Fibroblast of skin of abdomen (primary cell): ENCODE data around the gene SLC16A11. TPM values are rescaled to one million over a fixed set of nuclear protein-coding genes. Genes with fewer than 3 reads are reported as not detected.
"Not testable (repeated sequence)": the region's sequence is repeated elsewhere in the genome, so short reads cannot be mapped to it uniquely, and the experiment has no call there.

Experiments
- DNase-seq: peaks from one replicate; pipeline ENCODE4 v3.0.0-alpha.2; 2013
- polyA plus RNA-seq, 2 experiments: library from polyadenylated mRNA; unstranded; fragments of 120-200 nt; gene quantifications; one replicate each; pipeline ENCODE4 v1.2.1, GENCODE V29; 2013; ENCODE audit not compliant: insufficient read length in 2 of 2

SLC16A11 gene, protein sequence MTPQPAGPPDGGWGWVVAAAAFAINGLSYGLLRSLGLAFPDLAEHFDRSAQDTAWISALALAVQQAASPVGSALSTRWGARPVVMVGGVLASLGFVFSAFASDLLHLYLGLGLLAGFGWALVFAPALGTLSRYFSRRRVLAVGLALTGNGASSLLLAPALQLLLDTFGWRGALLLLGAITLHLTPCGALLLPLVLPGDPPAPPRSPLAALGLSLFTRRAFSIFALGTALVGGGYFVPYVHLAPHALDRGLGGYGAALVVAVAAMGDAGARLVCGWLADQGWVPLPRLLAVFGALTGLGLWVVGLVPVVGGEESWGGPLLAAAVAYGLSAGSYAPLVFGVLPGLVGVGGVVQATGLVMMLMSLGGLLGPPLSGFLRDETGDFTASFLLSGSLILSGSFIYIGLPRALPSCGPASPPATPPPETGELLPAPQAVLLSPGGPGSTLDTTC
- polyA plus RNA-seq (2013, experiment 1 of 2; ENCODE audit: insufficient read length): 0.09 TPM
- 0.21 TPM for polyA plus RNA-seq (2013, experiment 2 of 2; ENCODE audit: insufficient read length)

GRCh38 chr17:7043497-7044198 is at the start of gene SLC16A11:
TSS of gene SLC16A11 (minus strand) at chr17:7044092. CDS start at chr17:7043513, 579 bp downstream.
- no peak for DNase-seq

GRCh38 chr17:7091311-7092005 is 47.6 kb upstream of the SLC16A11 start:
- DNase-seq: not testable (repeated sequence)

DNA sequence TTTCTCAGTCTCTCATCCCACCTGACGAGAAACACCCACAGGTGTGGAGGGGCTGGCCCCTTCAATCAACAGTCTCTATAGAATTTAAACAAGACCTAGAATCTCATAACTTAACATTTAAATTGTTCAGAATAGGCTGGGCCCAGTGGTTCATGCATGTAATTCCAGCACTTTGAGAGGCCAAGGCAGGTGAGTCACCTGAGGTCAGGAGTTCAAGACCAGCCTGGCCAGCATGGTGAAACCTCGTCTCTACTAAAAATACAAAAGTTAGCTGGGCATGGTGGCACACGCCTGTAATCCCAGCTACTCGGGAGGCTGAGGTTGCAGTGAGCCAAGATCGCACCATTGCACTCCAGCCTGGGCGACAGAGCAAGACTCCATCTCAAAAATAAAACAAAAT is 45.7 kb upstream of the SLC16A11 start:
- not testable (repeated sequence) for DNase-seq

GRCh38 chr17:7088442-7088841 is 44.5 kb upstream of the SLC16A11 start:
- not testable (repeated sequence) for DNase-seq

GRCh38 chr17:7084088-7084487 is 40.2 kb upstream of the SLC16A11 start:
- DNase-seq: no peak

- DNase-seq: peak; percentile 5
These were observed 39.7 kb upstream of the SLC16A11 start for GRCh38 chr17:7083592-7083991.

GRCh38 chr17:7081341-7082062 is 37.6 kb upstream of the SLC16A11 start:
- DNase-seq: no peak

- no peak for DNase-seq
These were observed 36.7 kb upstream of the SLC16A11 start for GRCh38 chr17:7080456-7081041.

DNA sequence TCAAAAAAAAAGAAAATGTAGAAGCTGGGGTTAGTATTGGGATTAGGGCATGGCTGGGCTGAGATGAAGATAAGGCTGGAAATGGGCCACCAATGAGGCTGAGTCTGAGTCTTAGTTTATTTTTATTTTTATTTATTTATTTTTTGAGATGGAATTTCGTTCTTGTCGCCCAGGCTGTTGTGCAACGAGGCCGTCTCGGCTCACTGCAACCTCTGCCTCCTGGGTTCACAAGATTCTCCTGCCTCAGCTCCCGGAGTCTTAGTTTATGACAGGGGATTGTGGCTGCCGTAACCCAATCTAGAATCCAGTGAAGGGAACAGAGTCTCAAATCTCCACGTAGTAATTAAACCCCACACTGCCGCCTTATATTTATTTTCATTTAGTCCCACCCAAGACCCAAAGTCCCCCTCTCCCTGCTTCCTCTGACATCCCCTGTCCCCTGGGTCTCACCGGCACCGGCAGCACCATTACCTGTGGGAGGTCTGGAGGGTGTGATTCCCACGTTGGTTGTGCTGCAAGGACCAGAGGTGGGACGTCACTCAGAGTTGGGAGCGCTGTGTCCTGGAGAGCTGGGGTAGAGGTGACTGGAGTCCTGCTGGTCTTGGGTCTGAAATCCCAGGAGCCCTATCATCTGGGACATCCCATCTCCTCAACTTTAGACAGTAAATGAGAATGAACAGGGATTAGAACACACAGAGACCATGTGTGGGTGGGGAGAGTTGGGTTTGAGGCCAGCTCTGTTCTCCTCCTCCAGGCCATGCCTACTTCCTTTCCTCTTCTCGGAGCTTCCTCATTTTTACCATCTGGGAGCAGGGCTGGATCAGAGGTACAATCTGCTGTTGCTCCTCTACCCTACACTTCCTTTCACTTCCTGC is 35.9 kb upstream of the SLC16A11 start, which contains the start of gene CLEC10A:
TSS of gene CLEC10A (minus strand) at position 671 of the 875 bp plus-strand sequence. CDS start 1,439 bp downstream, outside the sequence.
- DNase-seq: no peak

DNA sequence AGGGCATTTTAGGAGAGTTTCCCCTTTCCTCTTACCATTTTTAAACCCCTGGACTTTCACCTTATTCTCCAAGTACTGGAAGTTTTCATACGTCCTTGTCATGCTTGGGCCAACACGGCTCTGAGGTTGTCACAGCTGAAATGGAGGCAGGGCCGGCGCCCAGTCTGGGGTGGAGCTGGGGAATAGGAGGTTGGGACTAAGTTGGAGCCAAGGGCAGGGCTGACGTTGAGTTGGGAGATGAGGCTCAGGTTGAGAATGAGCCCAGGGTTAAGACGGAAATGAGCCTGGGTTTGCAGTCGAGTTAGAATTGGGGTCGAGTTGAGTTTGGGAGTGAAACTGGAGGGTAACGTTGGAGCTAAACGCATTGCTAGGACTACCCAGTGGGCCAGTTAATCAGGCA is 34.8 kb upstream of the SLC16A11 start:
- no peak for DNase-seq

GRCh38 chr17:7077911-7078546 is 34.1 kb upstream of the SLC16A11 start:
- no peak for DNase-seq

DNA sequence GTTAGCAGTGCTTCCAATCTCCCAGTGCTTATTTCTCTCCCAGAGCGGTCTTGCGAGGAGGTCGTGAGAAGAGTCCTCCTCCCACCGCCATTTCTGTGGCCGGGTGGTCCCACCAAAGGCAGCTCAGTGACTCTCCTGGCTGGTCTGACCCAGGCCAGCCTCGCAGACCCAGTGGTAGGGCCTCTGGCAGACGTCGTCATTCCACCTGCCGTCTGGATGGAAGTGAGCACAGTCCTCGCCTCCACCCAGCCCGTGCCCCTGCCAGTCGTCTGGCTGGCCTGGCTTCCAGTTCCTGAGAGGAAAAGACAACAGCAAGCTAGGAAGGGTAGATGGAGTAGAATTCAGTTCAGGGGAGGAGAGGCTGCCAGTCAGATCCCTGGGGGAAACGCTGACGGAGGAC is 31.0 kb upstream of the SLC16A11 start:
- DNase-seq: no peak

- DNase-seq: no peak
These were observed 28.5 kb upstream of the SLC16A11 start for GRCh38 chr17:7072406-7072805.

DNA sequence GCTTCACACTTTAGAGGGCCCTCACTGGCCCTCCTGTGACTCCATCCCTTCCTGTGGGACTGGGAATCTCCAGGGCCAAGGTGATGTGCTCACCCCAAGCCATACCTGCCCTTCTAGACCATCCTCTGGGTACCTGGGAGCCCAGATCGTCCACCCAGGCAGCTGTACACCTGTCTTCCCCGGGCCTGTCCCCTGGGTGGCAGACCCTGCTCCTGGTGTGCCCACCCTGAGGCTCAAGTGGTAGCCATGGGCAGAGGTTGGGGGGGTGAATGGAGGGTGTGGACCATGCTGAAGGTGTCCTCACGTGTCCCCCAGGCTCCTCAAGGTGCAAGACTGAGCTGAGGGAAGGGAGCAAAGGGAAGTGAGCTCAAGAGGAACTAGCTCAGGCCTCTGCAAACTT is 26.8 kb upstream of the SLC16A11 start:
- no peak for DNase-seq

DNA sequence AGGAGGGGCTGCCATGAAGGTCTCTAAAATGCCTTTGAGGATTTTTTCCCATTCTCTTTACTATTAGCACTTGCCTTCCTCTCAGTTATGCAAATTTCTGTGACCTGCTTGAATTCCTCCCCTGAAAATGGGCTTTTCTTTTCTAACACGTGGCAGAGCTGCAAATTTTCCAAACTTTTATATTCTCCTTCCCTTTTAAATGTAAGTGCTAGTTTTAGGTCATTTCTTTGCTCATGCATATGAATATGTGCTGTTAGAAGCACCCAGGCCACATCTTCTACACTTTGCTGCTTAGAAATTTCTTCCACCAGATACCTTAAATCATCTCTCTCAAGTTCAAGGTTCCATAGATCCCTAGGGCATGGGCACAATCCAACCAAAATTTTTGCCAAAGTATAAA is 24.4 kb upstream of the SLC16A11 start:
- no peak for DNase-seq

GRCh38 chr17:7067198-7067597 is 23.3 kb upstream of the SLC16A11 start:
- DNase-seq: no peak

- no peak for DNase-seq
These were observed 20.4 kb upstream of the SLC16A11 start for GRCh38 chr17:7064261-7064660.

- DNase-seq: no peak
These were observed 19.7 kb upstream of the SLC16A11 start for GRCh38 chr17:7063518-7064094.

GRCh38 chr17:7060165-7060891 is 16.4 kb upstream of the SLC16A11 start:
- DNase-seq: peak; percentile 36
